ENCODE data around the gene LIX1.
A peak's percentile ranks its signal among the peaks of the same experiment; 100 is the strongest.

DNA sequence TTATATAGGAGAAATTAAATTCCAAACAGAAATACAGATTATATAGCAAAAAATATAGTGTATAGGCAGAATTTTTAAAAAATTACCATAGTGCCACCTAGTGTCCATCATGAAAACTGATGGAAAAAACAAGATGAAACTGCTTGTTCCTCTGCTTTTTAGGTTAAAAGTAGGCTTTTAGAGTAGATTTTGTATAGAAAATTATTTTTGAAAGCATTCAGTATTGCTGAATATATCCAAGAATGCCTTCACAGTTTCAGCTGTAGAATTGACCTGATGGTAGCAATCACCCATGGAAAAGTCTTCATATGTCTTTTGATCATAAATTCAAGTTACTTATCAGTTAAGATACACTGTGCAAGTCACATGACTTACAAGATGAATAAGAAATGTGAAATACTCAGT, 21.0 kb upstream of the LIX1 start:
- TF ChIP-seq, protein P1, sequence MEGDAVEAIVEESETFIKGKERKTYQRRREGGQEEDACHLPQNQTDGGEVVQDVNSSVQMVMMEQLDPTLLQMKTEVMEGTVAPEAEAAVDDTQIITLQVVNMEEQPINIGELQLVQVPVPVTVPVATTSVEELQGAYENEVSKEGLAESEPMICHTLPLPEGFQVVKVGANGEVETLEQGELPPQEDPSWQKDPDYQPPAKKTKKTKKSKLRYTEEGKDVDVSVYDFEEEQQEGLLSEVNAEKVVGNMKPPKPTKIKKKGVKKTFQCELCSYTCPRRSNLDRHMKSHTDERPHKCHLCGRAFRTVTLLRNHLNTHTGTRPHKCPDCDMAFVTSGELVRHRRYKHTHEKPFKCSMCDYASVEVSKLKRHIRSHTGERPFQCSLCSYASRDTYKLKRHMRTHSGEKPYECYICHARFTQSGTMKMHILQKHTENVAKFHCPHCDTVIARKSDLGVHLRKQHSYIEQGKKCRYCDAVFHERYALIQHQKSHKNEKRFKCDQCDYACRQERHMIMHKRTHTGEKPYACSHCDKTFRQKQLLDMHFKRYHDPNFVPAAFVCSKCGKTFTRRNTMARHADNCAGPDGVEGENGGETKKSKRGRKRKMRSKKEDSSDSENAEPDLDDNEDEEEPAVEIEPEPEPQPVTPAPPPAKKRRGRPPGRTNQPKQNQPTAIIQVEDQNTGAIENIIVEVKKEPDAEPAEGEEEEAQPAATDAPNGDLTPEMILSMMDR (IDR thresholded peaks at IDR 0.05): peak; percentile 42 to 58 (median 51)
- no peak for TF ChIP-seq POLR2A (IDR thresholded peaks at IDR 0.05)
